ENCODE data around the gene CTDNEP1.

CTDNEP1 gene

DNA sequence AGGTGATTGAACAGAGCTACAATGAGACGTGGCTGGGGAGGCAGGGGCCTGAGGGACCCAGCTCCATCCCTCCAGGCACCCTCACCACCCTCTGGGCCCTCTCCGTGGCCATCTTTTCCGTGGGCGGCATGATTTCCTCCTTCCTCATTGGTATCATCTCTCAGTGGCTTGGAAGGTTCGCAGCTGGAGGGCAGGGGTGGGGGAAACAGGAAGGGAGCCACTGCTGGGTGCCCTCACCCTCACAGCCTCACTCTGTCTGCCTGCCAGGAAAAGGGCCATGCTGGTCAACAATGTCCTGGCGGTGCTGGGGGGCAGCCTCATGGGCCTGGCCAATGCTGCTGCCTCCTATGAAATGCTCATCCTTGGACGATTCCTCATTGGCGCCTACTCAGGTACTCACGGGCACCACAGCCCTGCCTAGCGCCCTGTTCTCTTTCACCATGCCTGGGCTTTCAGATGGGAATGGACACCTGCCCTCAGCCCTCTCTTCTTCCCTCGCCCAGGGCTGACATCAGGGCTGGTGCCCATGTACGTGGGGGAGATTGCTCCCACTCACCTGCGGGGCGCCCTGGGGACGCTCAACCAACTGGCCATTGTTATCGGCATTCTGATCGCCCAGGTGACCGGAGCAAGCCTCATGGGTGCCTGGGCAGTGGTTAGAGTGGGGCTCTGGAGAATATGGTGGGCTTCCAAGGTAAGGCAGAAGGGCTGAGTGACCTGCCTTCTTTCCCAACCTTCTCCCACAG lies 32.1 kb upstream of the CTDNEP1 start:
- Histone ChIP-seq H3K9me3 (ENCODE audit: control insufficient read depth, insufficient read depth, low read length) (no peaks in the 10 kb centered on the region), H3K9ac (ENCODE audit: low read depth, low read length) (no peak overlapping the region), H3K4me1 (ENCODE audit: insufficient read depth, low read length) (peaks cover 3% of the 10 kb centered on the region; the same call in 1 of the 2 replicates), H3K36me3 (ENCODE audit: insufficient read depth, low read length) (no peaks in the 10 kb centered on the region)

DNA sequence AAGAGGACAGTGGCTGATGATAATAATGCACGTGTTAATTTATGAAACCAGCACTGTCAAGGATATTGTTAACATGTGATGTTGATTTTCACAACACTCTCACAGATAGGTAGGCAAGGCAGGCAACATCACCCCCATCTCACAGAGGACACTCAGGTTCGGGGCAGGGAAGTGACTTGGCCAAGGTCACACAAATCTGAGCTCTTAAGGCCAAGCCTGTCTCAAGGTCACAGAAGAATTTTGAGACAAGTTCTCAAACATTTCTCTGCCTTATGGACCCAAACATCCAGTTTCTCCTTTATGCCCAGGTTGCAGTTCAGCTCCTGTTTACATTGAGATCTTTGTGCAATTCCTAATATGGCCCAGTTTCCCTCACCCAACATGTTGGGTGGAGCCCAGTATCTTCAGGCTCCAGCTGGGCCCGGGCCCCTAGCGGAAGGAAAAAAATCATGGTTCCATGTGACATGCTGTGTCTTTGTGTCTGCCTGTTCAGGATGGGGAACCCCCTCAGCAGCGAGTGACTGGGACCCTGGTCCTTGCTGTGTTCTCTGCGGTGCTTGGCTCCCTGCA lies 31.3 kb upstream of the CTDNEP1 start:
- no peaks in the 10 kb centered on the region for H3K9me3 ChIP-seq (ENCODE audit: control insufficient read depth, insufficient read depth, low read length)
- H3K9ac ChIP-seq (ENCODE audit: low read depth, low read length): peak overlapping the region; percentile 67
- H3K4me1 ChIP-seq (ENCODE audit: insufficient read depth, low read length): peaks cover 3% of the 10 kb centered on the region; the same call in 1 of the 2 replicates
- H3K36me3 ChIP-seq (ENCODE audit: insufficient read depth, low read length): no peaks in the 10 kb centered on the region

DNA sequence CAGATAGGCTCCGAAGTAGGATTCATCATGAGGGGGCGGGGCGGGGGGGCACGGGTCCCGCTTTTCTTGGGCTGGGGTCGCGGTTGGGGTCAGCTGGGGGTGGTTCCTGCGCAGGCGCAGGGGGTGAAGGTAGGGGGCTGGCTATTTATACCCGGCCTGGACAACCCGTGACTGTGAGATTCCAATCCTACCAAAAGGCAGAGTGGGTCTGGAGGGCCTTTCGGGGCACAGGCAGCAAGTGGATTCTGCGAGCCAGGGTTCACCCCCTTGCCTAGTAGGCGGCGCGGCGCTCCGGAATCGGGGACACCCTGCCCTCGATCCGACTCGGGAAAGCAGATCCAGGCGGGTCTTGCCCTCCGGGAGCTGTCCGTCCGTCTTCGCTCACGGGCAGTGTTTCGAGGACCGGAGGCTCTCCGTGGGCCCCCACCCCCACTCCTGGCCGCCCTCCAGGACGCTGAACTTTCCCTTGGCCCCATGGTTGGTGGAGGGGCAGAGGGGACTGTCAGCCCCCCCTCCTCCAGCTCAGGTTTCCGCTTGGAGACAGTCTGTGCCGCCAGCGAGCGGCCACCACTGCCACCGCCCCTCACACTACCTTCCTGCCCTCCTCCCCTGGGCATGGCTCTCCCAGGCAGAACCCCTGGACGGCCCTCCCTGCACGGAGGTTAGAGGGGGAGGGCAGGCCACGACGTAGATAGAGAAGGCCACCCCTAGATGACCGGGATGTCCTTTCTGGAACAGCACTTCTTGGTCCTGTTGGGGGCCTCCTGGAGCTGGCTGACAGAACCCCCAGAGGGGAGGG lies 30.6 kb upstream of the CTDNEP1 start:
- Histone ChIP-seq H3K9me3 (ENCODE audit: control insufficient read depth, insufficient read depth, low read length) (no peaks in the 10 kb centered on the region), H3K36me3 (ENCODE audit: insufficient read depth, low read length) (no peaks in the 10 kb centered on the region), H3K9ac (ENCODE audit: low read depth, low read length) (peak overlapping the region; percentile 67), H3K4me1 (ENCODE audit: insufficient read depth, low read length) (peaks cover 3% of the 10 kb centered on the region; the same call in 1 of the 2 replicates)

DNA sequence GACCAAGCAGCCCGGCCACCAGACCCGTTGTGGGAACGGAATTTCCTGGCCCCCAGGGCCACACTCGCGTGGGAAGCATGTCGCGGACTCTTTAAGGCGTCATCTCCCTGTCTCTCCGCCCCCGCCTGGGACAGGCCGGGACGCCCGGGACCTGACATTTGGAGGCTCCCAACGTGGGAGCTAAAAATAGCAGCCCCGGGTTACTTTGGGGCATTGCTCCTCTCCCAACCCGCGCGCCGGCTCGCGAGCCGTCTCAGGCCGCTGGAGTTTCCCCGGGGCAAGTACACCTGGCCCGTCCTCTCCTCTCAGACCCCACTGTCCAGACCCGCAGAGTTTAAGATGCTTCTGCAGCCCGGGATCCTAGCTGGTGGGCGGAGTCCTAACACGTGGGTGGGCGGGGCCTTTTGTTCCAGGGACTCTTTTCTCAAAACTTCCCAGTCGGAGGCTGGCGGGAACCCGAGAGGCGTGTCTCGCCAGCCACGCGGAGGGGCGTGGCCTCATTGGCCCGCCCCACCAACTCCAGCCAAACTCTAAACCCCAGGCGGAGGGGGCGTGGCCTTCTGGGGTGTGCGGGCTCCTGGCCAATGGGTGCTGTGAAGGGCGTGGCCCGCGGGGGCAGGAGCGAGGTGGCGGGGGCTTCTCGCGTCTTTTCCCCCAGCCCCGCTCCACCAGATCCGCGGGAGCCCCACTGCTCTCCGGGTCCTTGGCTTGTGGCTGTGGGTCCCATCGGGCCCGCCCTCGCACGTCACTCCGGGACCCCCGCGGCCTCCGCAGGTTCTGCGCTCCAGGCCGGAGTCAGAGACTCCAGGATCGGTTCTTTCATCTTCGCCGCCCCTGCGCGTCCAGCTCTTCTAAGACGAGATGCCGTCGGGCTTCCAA lies 29.8 kb upstream of the CTDNEP1 start, which contains the start of gene SLC2A4:
Gene SLC2A4 (plus strand): TSS at position 645 of the 879 bp plus-strand sequence. CDS start 217 bp downstream, at position 862.
- H3K9ac ChIP-seq (ENCODE audit: low read depth, low read length): peak within 1 kb of the TSS; percentile 67
- H3K9me3 ChIP-seq (ENCODE audit: control insufficient read depth, insufficient read depth, low read length): no peaks in the 10 kb centered on the region
- no peaks in the 10 kb centered on the region for H3K36me3 ChIP-seq (ENCODE audit: insufficient read depth, low read length)
- peaks cover 3% of the 10 kb centered on the region; the same call in 1 of the 2 replicates for H3K4me1 ChIP-seq (ENCODE audit: insufficient read depth, low read length)

DNA sequence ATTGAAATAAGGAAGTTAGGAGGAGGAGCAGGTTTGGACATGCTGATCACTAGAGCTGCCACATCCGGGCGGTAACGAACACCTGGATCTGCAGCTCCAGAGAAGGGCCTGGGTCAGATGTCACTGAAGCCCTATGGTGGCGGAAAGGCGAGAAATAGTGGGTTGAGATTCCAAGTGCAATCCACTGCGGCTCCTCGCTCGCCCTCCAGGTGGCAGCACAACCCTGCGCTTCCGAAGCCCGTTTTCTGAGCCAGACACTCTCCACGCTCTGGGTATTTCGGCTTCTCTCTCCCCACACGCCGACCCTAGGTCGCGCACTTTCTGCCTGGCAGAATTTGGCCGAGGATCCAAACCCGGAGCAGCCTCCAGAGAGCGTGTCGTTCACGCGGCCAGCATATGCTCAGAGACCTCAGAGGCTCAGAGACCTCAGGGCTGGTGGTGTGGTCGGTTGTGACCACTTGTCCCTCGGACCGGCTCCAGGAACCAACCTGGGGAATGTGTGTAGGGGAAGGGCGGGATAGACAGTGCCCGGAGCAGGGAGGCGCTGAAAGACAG lies 29.1 kb upstream of the CTDNEP1 start:
- Histone ChIP-seq H3K4me1 (ENCODE audit: insufficient read depth, low read length) (peaks cover 3% of the 10 kb centered on the region; the same call in 1 of the 2 replicates), H3K36me3 (ENCODE audit: insufficient read depth, low read length) (no peaks in the 10 kb centered on the region), H3K9ac (ENCODE audit: low read depth, low read length) (peak overlapping the region; percentile 35), H3K9me3 (ENCODE audit: control insufficient read depth, insufficient read depth, low read length) (no peaks in the 10 kb centered on the region)

DNA sequence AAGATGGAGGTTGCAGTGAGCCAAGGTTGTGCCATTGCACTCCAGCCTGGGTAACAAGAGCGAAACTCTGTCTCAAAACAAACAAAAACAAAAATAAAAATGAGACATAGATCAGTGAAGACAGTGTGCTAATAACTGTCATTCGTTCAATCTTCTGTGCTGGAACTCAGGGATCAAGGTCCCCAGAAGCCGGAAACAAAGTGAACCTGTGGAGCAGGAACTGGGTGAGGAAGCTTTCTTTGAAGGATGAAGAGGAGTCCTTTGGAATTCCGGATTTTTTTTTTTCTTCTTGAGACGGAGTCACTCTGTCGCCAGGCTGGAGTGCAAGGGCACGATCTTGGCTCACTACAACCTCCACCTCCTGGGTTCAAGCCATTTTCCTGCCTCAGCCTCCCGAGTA lies 27.9 kb upstream of the CTDNEP1 start:
- peaks cover 3% of the 10 kb centered on the region; the same call in 1 of the 2 replicates for H3K4me1 ChIP-seq (ENCODE audit: insufficient read depth, low read length)
- H3K9me3 ChIP-seq (ENCODE audit: control insufficient read depth, insufficient read depth, low read length): no peaks in the 10 kb centered on the region
- H3K9ac ChIP-seq (ENCODE audit: low read depth, low read length): peak overlapping the region; percentile 32
- no peaks in the 10 kb centered on the region for H3K36me3 ChIP-seq (ENCODE audit: insufficient read depth, low read length)

DNA sequence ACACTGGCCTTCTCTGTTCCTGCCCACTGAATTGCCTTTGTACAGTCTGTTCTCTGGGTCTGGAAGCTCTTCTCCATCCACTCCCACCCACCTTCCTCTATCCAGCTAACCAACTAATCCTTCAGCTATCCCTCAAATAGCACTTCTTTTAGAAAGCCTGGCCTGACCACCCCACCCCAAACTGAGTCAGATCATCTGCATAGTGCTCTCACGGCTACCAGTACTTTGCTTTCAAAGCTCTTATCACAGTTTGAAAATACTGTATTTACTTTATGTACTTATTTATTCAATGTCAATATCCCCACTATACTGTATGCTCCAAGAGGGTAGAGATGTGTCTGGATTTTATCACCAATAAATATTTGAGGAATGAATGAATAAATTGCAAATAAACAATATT lies 15.2 kb upstream of the CTDNEP1 start:
- Histone ChIP-seq H3K36me3 (ENCODE audit: insufficient read depth, low read length) (no peaks in the 10 kb centered on the region), H3K4me1 (ENCODE audit: insufficient read depth, low read length) (peaks cover 13% of the 10 kb centered on the region; the same call in 1 of the 2 replicates), H3K9ac (ENCODE audit: low read depth, low read length) (no peak overlapping the region; the same call in 1 of the 2 replicates), H3K9me3 (ENCODE audit: control insufficient read depth, insufficient read depth, low read length) (no peaks in the 10 kb centered on the region)

DNA sequence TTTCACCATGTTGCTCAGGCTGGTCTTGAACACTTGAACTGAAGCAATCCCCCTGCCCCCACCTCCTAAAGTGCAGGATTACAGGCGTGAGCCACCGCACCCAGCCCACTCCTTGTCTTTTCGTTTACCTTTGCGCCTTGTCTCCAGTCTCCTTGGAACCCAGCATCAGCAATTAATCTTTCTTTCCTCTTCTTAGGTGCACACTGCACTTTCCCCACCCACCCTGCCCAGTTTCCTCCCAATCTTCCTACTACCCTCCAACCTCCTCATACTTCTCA lies 12.2 kb upstream of the CTDNEP1 start:
- Histone ChIP-seq H3K9me3 (ENCODE audit: control insufficient read depth, insufficient read depth, low read length) (no peaks in the 10 kb centered on the region), H3K9ac (ENCODE audit: low read depth, low read length) (peak overlapping the region; percentile 94; the same call in 1 of the 2 replicates), H3K4me1 (ENCODE audit: insufficient read depth, low read length) (peaks cover 13% of the 10 kb centered on the region; the same call in 1 of the 2 replicates), H3K36me3 (ENCODE audit: insufficient read depth, low read length) (peaks cover 6% of the 10 kb centered on the region; the same call in 1 of the 2 replicates)

DNA sequence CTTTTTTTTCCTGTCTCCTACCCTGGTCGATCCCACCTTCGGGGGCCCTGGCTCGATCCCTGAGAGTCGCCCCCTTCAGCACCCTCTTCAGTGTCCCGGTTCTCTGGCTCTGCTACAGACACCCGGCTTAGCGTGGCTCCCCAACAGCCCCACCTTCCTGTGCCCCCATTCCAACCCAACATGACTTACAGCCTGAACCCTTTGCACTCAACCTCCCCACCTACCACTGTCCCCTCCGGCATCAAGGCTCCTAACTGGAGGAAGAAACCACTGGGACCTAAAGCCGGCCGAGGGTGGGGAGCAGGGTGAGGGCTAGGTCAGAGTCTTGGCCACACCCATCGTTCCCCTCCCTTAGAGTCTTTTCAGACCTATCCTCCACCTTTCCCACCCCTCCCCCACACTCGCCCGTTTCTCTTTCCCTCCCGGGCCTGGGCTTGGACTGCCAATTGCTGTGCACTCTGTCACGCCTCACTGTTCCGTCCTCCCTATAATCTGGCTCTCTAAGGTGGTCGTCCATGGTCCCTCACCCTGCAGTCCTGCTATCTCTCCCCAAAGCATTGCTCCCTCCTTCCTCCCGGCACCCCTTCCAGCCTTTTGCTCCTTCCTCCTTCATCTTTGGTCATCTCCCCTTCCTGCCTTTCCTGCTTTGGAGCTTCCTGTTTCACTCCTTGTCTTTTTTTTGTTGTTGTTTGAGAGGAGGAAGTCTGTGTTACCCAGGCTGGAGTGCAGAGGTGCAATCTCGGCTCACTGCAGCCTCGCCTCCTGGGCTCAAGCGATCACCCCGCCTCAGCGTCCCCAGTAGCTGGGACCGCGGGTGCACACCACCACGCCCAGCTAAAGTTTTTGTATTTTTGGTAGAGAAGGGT lies 11.6 kb upstream of the CTDNEP1 start:
- H3K9me3 ChIP-seq (ENCODE audit: control insufficient read depth, insufficient read depth, low read length): no peaks in the 10 kb centered on the region
- H3K9ac ChIP-seq (ENCODE audit: low read depth, low read length): peak overlapping the region; percentile 94
- H3K36me3 ChIP-seq (ENCODE audit: insufficient read depth, low read length): peaks cover 7% of the 10 kb centered on the region; the same call in 1 of the 2 replicates
- peaks cover 13% of the 10 kb centered on the region; the same call in 1 of the 2 replicates for H3K4me1 ChIP-seq (ENCODE audit: insufficient read depth, low read length)

DNA sequence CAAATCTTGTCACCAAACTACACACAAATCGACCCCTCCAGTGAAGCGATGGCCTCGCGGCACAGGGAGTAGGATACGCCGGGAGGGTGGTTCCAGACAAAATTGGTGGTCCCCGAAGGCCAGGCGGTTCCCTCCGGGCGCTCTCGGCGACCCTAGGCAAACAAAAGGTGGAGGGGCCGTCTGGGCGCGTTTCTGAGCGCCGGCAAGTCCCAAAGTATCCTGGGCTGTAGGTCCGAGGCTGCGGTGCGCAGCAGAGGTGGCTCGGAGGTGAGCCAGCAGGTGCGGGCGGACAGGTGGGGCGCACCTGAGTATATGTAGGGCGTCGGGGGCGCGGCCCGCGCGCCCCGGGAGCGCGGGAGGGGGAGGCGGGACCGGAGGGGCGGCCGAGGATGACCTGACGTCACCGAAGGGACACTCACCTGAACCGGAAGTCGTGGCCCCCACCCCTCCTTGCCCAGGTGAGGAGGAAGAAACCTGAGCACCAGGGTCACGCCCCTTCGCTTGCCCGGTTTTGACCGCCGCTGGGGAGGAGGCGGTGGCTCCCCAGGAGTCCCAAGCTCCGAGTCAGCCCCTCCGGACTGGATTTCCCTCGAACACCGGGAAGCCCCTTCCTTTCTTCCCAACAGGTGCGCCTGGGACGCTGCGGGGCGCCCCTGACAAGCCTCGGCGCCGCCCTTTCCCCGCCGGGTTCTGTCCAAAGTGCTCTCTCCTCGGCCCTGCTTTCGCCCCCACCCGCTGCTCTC lies 10.8 kb upstream of the CTDNEP1 start, which contains the start of gene CLDN7:
Gene CLDN7 (minus strand): TSS at position 287 of the 743 bp plus-strand sequence. CDS start 435 bp downstream, outside the sequence.
- Histone ChIP-seq H3K9ac (ENCODE audit: low read depth, low read length) (peak within 1 kb of the TSS; percentile 94), H3K36me3 (ENCODE audit: insufficient read depth, low read length) (peaks cover 10% of the 10 kb centered on the region; the same call in 1 of the 2 replicates), H3K9me3 (ENCODE audit: control insufficient read depth, insufficient read depth, low read length) (no peaks in the 10 kb centered on the region), H3K4me1 (ENCODE audit: insufficient read depth, low read length) (peaks cover 13% of the 10 kb centered on the region; the same call in 1 of the 2 replicates)

DNA sequence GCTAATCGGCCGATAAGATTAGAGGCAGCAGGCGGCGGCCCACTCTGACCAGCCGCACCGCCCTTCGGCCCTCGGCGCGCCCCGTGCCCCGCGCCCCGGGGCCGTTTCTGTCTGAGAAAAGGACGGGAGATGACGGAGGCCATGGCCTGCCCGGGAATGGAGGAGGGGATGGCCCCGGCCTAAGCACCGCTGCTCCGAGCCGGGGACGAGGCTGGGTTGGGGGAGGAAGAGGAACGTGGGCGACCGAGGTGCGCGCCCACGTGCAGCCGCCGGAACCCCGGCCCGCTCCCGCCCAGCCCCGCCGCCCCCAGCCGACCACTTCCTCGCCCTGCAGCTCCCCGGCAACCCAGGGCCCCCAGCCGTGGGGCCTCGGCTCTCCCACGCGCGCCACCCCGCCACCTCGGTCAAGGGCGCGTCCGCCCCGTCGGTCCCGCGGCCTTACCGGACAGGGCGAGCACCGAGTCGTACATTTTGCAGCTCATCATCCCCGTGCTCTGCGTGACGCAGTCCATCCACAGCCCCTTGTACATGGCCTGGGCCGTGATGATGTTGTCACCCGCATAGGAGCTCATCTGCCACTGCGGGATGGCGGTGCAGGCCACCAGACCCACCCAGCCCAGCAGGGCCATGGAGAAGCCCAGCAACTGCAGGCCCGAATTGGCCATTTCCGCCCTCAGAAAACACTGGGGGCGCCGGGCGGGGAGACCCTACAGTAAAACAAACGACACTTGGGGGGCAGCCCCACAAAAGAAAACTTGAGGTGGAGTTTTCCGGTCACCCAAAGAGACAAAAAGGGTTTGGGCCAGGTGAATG lies 10.1 kb upstream of the CTDNEP1 start:
- peak overlapping the region; percentile 94 for H3K9ac ChIP-seq (ENCODE audit: low read depth, low read length)
- peaks cover 13% of the 10 kb centered on the region; the same call in 1 of the 2 replicates for H3K36me3 ChIP-seq (ENCODE audit: insufficient read depth, low read length)
- no peaks in the 10 kb centered on the region for H3K9me3 ChIP-seq (ENCODE audit: control insufficient read depth, insufficient read depth, low read length)
- H3K4me1 ChIP-seq (ENCODE audit: insufficient read depth, low read length): peaks cover 10% of the 10 kb centered on the region; the same call in 1 of the 2 replicates

Data from ES-I3 (cell line).